ENCODE results near the gene DLX4.

GRCh38 chr17:49971848-49972485 lies 3.0 kb downstream of the DLX4 start:
- TF ChIP-seq, protein P1, sequence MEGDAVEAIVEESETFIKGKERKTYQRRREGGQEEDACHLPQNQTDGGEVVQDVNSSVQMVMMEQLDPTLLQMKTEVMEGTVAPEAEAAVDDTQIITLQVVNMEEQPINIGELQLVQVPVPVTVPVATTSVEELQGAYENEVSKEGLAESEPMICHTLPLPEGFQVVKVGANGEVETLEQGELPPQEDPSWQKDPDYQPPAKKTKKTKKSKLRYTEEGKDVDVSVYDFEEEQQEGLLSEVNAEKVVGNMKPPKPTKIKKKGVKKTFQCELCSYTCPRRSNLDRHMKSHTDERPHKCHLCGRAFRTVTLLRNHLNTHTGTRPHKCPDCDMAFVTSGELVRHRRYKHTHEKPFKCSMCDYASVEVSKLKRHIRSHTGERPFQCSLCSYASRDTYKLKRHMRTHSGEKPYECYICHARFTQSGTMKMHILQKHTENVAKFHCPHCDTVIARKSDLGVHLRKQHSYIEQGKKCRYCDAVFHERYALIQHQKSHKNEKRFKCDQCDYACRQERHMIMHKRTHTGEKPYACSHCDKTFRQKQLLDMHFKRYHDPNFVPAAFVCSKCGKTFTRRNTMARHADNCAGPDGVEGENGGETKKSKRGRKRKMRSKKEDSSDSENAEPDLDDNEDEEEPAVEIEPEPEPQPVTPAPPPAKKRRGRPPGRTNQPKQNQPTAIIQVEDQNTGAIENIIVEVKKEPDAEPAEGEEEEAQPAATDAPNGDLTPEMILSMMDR (IDR thresholded peaks at IDR 0.05) = no peak
- no peak for TF ChIP-seq EZH2 (IDR thresholded peaks at IDR 0.05; ENCODE audit: borderline replicate concordance, insufficient read depth, low read depth, low read length, poor library complexity, severe bottlenecking)
